Osteoblast (primary cell): ENCODE data around the gene RS1. TPM values are rescaled to one million over a fixed set of nuclear protein-coding genes. Genes with fewer than 3 reads are reported as not detected.

Experiments used
- DNase-seq: peaks from one replicate; pipeline ENCODE4 v3.0.0; 2011; ENCODE audit warnings: low spot score, mixed read lengths; ENCODE audit not compliant: insufficient read length; ENCODE audit errors: missing footprints
- H2AFZ ChIP-seq: 2 replicates; pipeline ENCODE4 v1.6.0; 2011; ENCODE audit warnings: mild to moderate bottlenecking, low read length
- H3K27ac ChIP-seq: 2 replicates; pipeline ENCODE4 v1.5.1; 2011; ENCODE audit warnings: mild to moderate bottlenecking, low read depth, low read length, moderate library complexity
- H3K27me3 ChIP-seq: 2 replicates; pipeline ENCODE4 v1.6.0; 2012; ENCODE audit warnings: mild to moderate bottlenecking, control low read depth, inconsistent platforms, low read length, moderate library complexity; ENCODE audit not compliant: insufficient read depth
- H3K36me3 ChIP-seq: 2 replicates; pipeline ENCODE4 v1.5.1; 2011; ENCODE audit warnings: mild to moderate bottlenecking, low read length, control low read depth, moderate library complexity; ENCODE audit not compliant: insufficient read depth
- H3K4me1 ChIP-seq: 2 replicates; pipeline ENCODE4 v1.5.1; 2011; ENCODE audit warnings: mild to moderate bottlenecking, low read length, control low read depth, moderate library complexity; ENCODE audit not compliant: insufficient read depth
- H3K4me2 ChIP-seq: 2 replicates; pipeline ENCODE4 v1.6.0; 2011; ENCODE audit warnings: mild to moderate bottlenecking, low read length; ENCODE audit not compliant: insufficient read depth
- H3K4me3 ChIP-seq: fragments of 200-600 bp; sonication (generic); 3 replicates; pipeline ENCODE4 v1.5.1; 2012; ENCODE audit warnings: mild to moderate bottlenecking, low read length, inconsistent platforms; ENCODE audit not compliant: insufficient read depth
- H3K79me2 ChIP-seq: 2 replicates; pipeline ENCODE4 v1.6.0; 2012; ENCODE audit warnings: mild to moderate bottlenecking, low read length, control low read depth, inconsistent platforms; ENCODE audit not compliant: insufficient read depth
- H3K9me3 ChIP-seq: 2 replicates; pipeline ENCODE4 v1.5.1; 2011; ENCODE audit warnings: low read depth, low read length, control low read depth
- H4K20me1 ChIP-seq: 2 replicates; pipeline ENCODE4 v1.6.0; 2012; ENCODE audit warnings: mild to moderate bottlenecking, low read length, control low read depth; ENCODE audit not compliant: insufficient read depth
- total RNA-seq: library from RNA; depleted of rRNA; stranded (reverse); fragments of >200 nt; gene quantifications from 2 replicates; pipeline ENCODE4 v1.2.3, GENCODE V29; 2012
- TF ChIP-seq, protein P1 (sequence below): IDR thresholded peaks from 2 replicates; pipeline ENCODE4 v1.5.1; 2011; ENCODE audit warnings: mild to moderate bottlenecking, low read depth, low read length, moderate library complexity; ENCODE audit errors: extremely low read depth

The RS1 gene
- total RNA-seq, 1 donor, result not detected

DNA sequence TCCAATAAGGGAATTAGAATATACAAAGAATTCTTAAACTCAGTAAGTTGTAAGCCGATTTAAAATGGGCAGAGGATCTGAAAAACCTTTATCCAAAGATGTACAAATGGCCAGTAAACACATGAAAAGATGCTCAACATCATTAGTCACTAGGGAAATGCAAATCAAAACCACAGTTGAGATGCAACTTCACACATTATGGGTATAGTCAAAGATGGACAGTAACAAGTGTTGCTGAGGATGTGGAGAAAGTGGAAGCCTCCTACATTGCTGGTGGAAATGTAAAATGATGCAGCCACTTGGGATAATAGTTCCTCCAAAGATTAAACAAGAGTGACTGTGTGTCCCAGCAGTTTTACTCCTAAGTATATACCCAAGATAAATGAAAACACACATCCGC, 32.6 kb downstream of the RS1 start:
- Histone ChIP-seq H4K20me1 (no peaks in the 10 kb centered on the region), H3K4me3 (no peak overlapping the region), H3K27ac (no peak overlapping the region), H3K79me2 (no peaks in the 10 kb centered on the region), H3K4me2 (no peak overlapping the region), H3K36me3 (no peaks in the 10 kb centered on the region), H3K27me3 (no peaks in the 10 kb centered on the region), H3K4me1 (no peaks in the 10 kb centered on the region), H3K9me3 (no peaks in the 10 kb centered on the region), H2AFZ (no peak overlapping the region)
- DNase-seq, result no peak
- TF ChIP-seq, protein P1, sequence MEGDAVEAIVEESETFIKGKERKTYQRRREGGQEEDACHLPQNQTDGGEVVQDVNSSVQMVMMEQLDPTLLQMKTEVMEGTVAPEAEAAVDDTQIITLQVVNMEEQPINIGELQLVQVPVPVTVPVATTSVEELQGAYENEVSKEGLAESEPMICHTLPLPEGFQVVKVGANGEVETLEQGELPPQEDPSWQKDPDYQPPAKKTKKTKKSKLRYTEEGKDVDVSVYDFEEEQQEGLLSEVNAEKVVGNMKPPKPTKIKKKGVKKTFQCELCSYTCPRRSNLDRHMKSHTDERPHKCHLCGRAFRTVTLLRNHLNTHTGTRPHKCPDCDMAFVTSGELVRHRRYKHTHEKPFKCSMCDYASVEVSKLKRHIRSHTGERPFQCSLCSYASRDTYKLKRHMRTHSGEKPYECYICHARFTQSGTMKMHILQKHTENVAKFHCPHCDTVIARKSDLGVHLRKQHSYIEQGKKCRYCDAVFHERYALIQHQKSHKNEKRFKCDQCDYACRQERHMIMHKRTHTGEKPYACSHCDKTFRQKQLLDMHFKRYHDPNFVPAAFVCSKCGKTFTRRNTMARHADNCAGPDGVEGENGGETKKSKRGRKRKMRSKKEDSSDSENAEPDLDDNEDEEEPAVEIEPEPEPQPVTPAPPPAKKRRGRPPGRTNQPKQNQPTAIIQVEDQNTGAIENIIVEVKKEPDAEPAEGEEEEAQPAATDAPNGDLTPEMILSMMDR, result no peak

DNA sequence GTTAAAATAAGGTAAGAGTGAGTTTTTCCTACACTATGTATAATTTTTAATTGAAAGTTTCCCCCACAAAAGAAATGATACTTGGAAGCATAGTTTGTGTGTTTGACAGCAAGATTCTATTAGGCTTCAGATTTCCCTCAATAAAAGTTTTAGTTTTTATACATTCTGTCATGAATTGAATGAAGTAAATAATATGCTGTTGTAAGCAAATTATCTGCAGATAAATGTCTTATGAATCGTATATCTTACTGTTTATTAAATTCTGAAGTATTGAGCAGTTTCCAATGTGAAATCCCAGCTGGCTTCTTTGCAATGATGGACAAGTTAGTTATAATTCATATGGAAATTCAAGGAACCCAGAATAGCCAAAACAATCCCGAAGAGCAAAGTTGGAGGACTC, 33.5 kb downstream of the RS1 start:
- Histone ChIP-seq H3K9me3 (no peaks in the 10 kb centered on the region), H3K4me3 (no peak overlapping the region), H3K27ac (no peak overlapping the region), H3K4me1 (no peaks in the 10 kb centered on the region), H3K36me3 (no peaks in the 10 kb centered on the region), H3K4me2 (no peak overlapping the region), H4K20me1 (no peaks in the 10 kb centered on the region), H3K79me2 (no peaks in the 10 kb centered on the region), H2AFZ (no peak overlapping the region), H3K27me3 (no peaks in the 10 kb centered on the region)
- TF ChIP-seq, protein P1, result no peak
- no peak for DNase-seq

- TF ChIP-seq, protein P1, result no peak
Observed at GRCh38 chrX:18630934-18631333, 41.0 kb downstream of the RS1 start.

GRCh38 chrX:18624599-18624998, 47.3 kb downstream of the RS1 start:
- no peaks in the 10 kb centered on the region for H3K36me3 ChIP-seq
- H2AFZ ChIP-seq, result no peak overlapping the region
- TF ChIP-seq, protein P1, result no peak
- H4K20me1 ChIP-seq, result no peaks in the 10 kb centered on the region
- no peaks in the 10 kb centered on the region for H3K9me3 ChIP-seq
- no peak overlapping the region for H3K27ac ChIP-seq
- DNase-seq, result no peak
- no peak overlapping the region for H3K4me2 ChIP-seq
- H3K27me3 ChIP-seq, result no peaks in the 10 kb centered on the region
- no peaks in the 10 kb centered on the region for H3K4me1 ChIP-seq
- no peak overlapping the region for H3K4me3 ChIP-seq
- no peaks in the 10 kb centered on the region for H3K79me2 ChIP-seq

More at GRCh38 chrX:18630934-18631333, 41.0 kb downstream of the RS1 start:
- no peaks in the 10 kb centered on the region for H3K9me3 ChIP-seq
- H3K4me1 ChIP-seq, result no peaks in the 10 kb centered on the region
- no peak overlapping the region for H2AFZ ChIP-seq
- H3K27me3 ChIP-seq, result no peaks in the 10 kb centered on the region
- no peak for DNase-seq
- no peaks in the 10 kb centered on the region for H3K36me3 ChIP-seq
- no peaks in the 10 kb centered on the region for H4K20me1 ChIP-seq
- no peaks in the 10 kb centered on the region for H3K79me2 ChIP-seq
- H3K4me2 ChIP-seq, result no peak overlapping the region
- H3K4me3 ChIP-seq, result no peak overlapping the region
- no peak overlapping the region for H3K27ac ChIP-seq
